B cell (primary cell): ENCODE measurements around the gene SEPTIN3. TPM values are rescaled to one million over a fixed set of nuclear protein-coding genes. Genes with fewer than 3 reads are reported as not detected.

ENCODE experiments used
- ATAC-seq: fragments of 200-7000 bp; cut with Tn5 transposase; one replicate; pipeline ENCODE4 v1.10.0; 2021; ENCODE audit warnings: low read depth, mild to moderate bottlenecking, moderate number of reproducible peaks, moderate library complexity
- CTCF ChIA-PET: fragments of 350-600 bp; sonication (Branson Sonifier 250); formaldehyde crosslinking; loops from one replicate; lab custom pipeline; 2021; ENCODE audit warnings: antibody characterized with exemption, inconsistent platforms; lab: Charles Lee
- POLR2A ChIA-PET: fragments of 350-600 bp; sonication (Branson Sonifier 250); formaldehyde crosslinking; loops from one replicate; lab custom pipeline; 2021; ENCODE audit warnings: antibody characterized with exemption; lab: Charles Lee
- DNase-seq: peaks from one replicate; pipeline ENCODE4 v3.0.0; 2013
- H2AFZ ChIP-seq: 2 replicates; pipeline ENCODE4 v1.6.1; 2012; ENCODE audit warnings: mild to moderate bottlenecking, low read depth, low read length; ENCODE audit not compliant: insufficient read depth, poor library complexity, severe bottlenecking
- H3K27ac ChIP-seq, 2 donors: 1 replicate in 1 of 2; 2 replicates in 1 of 2; pipeline ENCODE4 v1.5.1; 2012 to 2013; ENCODE audit warnings: low read length in 2 of 2, mild to moderate bottlenecking in 2 of 2, moderate library complexity in 1 of 2
- H3K27me3 ChIP-seq, 4 experiments: fragments of 200-600 bp in 1 of 4; sonication (generic) in 1 of 4; replicated peaks in 1 of 4; 1 replicate in 2 of 4; 2 replicates in 2 of 4; pipeline versions ENCODE4 v1.6.1 to v1.7.0; 2013 to 2016; ENCODE audit warnings: low read length in 3 of 4, mild to moderate bottlenecking in 2 of 4, mixed read lengths in 1 of 4, moderate library complexity in 1 of 4; ENCODE audit not compliant: insufficient read depth in 4 of 4, control insufficient read depth in 3 of 4; ENCODE audit errors: control extremely low read depth in 1 of 4
- H3K36me3 ChIP-seq, 2 experiments: replicated peaks in 1 of 2; 1 replicate in 1 of 2; 2 replicates in 1 of 2; pipeline versions ENCODE4 v1.6.1 to v1.7.1; 2013; ENCODE audit warnings: low read length in 1 of 2; ENCODE audit not compliant: insufficient read depth in 2 of 2, control insufficient read depth in 1 of 2; ENCODE audit errors: control extremely low read depth in 1 of 2, extremely low read depth in 1 of 2
- H3K4me1 ChIP-seq, 2 donors: fragments of 200-600 bp in 1 of 2; sonication (generic) in 1 of 2; 1 replicate in 1 of 2; 2 replicates in 1 of 2; pipeline versions ENCODE4 v1.5.1 to v1.6.1; 2013 to 2017; ENCODE audit warnings: low read length in 2 of 2; ENCODE audit not compliant: control insufficient read depth in 2 of 2, insufficient read depth in 2 of 2
- H3K4me2 ChIP-seq: replicated peaks from 2 replicates; pipeline ENCODE3; 2012; ENCODE audit warnings: mild to moderate bottlenecking, low read depth, low read length; ENCODE audit not compliant: poor library complexity, severe bottlenecking
- H3K4me3 ChIP-seq, 5 experiments: fragments of 200-600 bp in 1 of 5; sonication (generic) in 1 of 5; 1 replicate in 3 of 5; 2 replicates in 2 of 5; pipeline versions ENCODE4 v1.5.1 to v1.7.0; 2011 to 2016; ENCODE audit warnings: low read length in 4 of 5, mild to moderate bottlenecking in 4 of 5, low read depth in 2 of 5, control low read depth in 1 of 5, moderate library complexity in 1 of 5; ENCODE audit not compliant: insufficient read depth in 1 of 5; ENCODE audit errors: control extremely low read depth in 1 of 5, extremely low read depth in 1 of 5
- H3K79me2 ChIP-seq: fragments of 200-600 bp; sonication (generic); one replicate; pipeline ENCODE4 v1.6.0; 2016; ENCODE audit warnings: low read length; ENCODE audit not compliant: control insufficient read depth, insufficient read depth
- H3K9ac ChIP-seq: fragments of 200-600 bp; sonication (generic); 2 replicates; pipeline ENCODE4 v1.6.1; 2017; ENCODE audit warnings: mild to moderate bottlenecking, low read length, moderate library complexity
- H3K9me3 ChIP-seq, 3 donors: one replicate each; pipeline versions ENCODE4 v1.6.1 to v1.7.1; 2013; ENCODE audit warnings: low read length in 2 of 3; ENCODE audit not compliant: control insufficient read depth in 2 of 3, insufficient read depth in 1 of 3; ENCODE audit errors: control extremely low read depth in 1 of 3
- H4K20me1 ChIP-seq: 2 replicates; pipeline ENCODE4 v1.6.0; 2012; ENCODE audit warnings: mild to moderate bottlenecking, low read length; ENCODE audit not compliant: insufficient read depth, control insufficient read depth, poor library complexity, severe bottlenecking
- H3K27ac Mint-ChIP-seq: one replicate; pipeline ENCODE4 v1.8.0; 2021; ENCODE audit warnings: mixed read lengths
- H3K27me3 Mint-ChIP-seq: one replicate; pipeline ENCODE4 v1.8.0; 2021; ENCODE audit warnings: mixed read lengths
- H3K4me1 Mint-ChIP-seq: one replicate; pipeline ENCODE4 v1.8.0; 2021; ENCODE audit warnings: mixed read lengths
- H3K4me3 Mint-ChIP-seq: one replicate; pipeline ENCODE4 v1.8.0; 2021; ENCODE audit warnings: mixed read lengths
- H3K9me3 Mint-ChIP-seq: one replicate; pipeline ENCODE4 v1.8.0; 2022; ENCODE audit warnings: mixed read lengths; ENCODE audit not compliant: insufficient read depth
- CTCF ChIP-seq: fragments of 200-600 bp; IDR thresholded peaks from one replicate; pipeline ENCODE4 v1.8.0; 2022; ENCODE audit warnings: antibody characterized with exemption, mild to moderate bottlenecking
- EZH2 ChIP-seq: IDR thresholded peaks from 2 replicates; pipeline ENCODE4 v1.6.1; 2012; ENCODE audit warnings: borderline replicate concordance, low read depth, mild to moderate bottlenecking, moderate library complexity, low read length; ENCODE audit not compliant: insufficient read depth, poor library complexity, severe bottlenecking
- WGBS: methylation state at CpG from one replicate; pipeline ENCODE4 v1.1.5; 2013; ENCODE audit warnings: missing lambda C conversion rate; ENCODE audit not compliant: insufficient coverage; 5-methylcytosine and 5-hydroxymethylcytosine counted together
- intact Hi-C: fragments of 100-400 bp; cut with micrococcal nuclease; formaldehyde crosslinking; loops from one replicate; pipeline ENCODE4 v1.10.0; 2022
- polyA plus RNA-seq: library from polyadenylated mRNA; depleted of rRNA; stranded (reverse); fragments of >200 nt; gene quantifications from 2 replicates; pipeline ENCODE4 v1.2.3, GENCODE V29; 2012
- total RNA-seq, 2 donors: library from RNA; stranded (reverse); fragments of 120-200 nt in 1 of 2; gene quantifications; 1 replicate in 1 of 2; 2 replicates in 1 of 2; pipeline versions ENCODE4 v1.2.3 to v1.2.4, GENCODE V29; 2013 to 2022

The SEPTIN3 gene
- total and polyA plus RNA-seq, 2 donors (not counting 1 experiment from before 2014, with no cell fraction given) = 0.06 to 0.39 TPM

GRCh38 chr22:41932353-41932752 lies 36.9 kb upstream of the SEPTIN3 start:
- POLR2A ChIA-PET = interaction anchor here (0.6 to 14.7 kb wide), 3 partner anchors 8 to 24 kb away, joined by 3 to 960 read pairs (median 4); partner anchors contain the start of genes SHISA8 and TNFRSF13C

More at GRCh38 chr22:41932353-41932752, 36.9 kb upstream of the SEPTIN3 start:
- Histone ChIP-seq H3K9me3 (no peaks in the 10 kb centered on the region), H3K4me3 (no peak overlapping the region), H4K20me1 (no peaks in the 10 kb centered on the region), H2AFZ (no peak overlapping the region), H3K4me2 (peak overlapping the region; percentile 61), H3K27ac (peak overlapping the region; percentile 99), H3K27me3 (no peaks in the 10 kb centered on the region), H3K9ac (no peak overlapping the region), H3K36me3 (no peaks in the 10 kb centered on the region), H3K4me1 (peaks cover 95 to 100% of the 10 kb centered on the region in 2 donors), H3K79me2 (peaks cover 17% of the 10 kb centered on the region)
- Mint-ChIP-seq H3K4me3 (peak overlapping the region; percentile 70), H3K27me3 (no peaks in the 10 kb centered on the region), H3K4me1 (peaks cover 84% of the 10 kb centered on the region), H3K9me3 (no peaks in the 10 kb centered on the region), H3K27ac (peak overlapping the region; percentile 99)
- ATAC-seq = no peak
- TF ChIP-seq EZH2 (no peak), CTCF (no peak)
- DNase-seq = no peak
- CTCF ChIA-PET = interaction anchor here (1.2 to 17.9 kb wide), 2 partner anchors 5 to 107 kb away, joined by 3 to 499 read pairs; no protein-coding TSS in a partner anchor
- WGBS = 96% methylated on average over 11 of the region's 12 CpGs
- intact Hi-C loops = no loop called here
